Uterus (tissue), 4 donors: ENCODE data around the gene PRKCE. TPM values are rescaled to one million over a fixed set of nuclear protein-coding genes. Genes with fewer than 3 reads are reported as not detected.
"Not testable (repeated sequence)": the region's sequence is repeated elsewhere in the genome, so short reads cannot be mapped to it uniquely, and the experiment has no call there.

ENCODE experiments used
- DNase-seq, 2 donors: peaks; one replicate each; pipeline ENCODE4 v3.0.0-alpha.2; 2019 to 2020
- H3K27ac ChIP-seq, 2 donors: fragments of 200-600 bp; sonication (generic); 1 replicate in 1 of 2; 2 replicates in 1 of 2; pipeline ENCODE4 v1.5.1; 2016 to 2018
- H3K27me3 ChIP-seq, 2 donors: fragments of 200-600 bp; sonication (generic); one replicate each; pipeline ENCODE4 v1.5.1; 2018 to 2019; ENCODE audit warnings: control low read depth in 1 of 2
- H3K36me3 ChIP-seq, 2 donors: fragments of 200-600 bp; sonication (generic); one replicate each; pipeline ENCODE4 v1.5.1; 2019; ENCODE audit warnings: control low read depth in 1 of 2
- H3K4me1 ChIP-seq, 2 donors: fragments of 200-600 bp; sonication (generic); one replicate each; pipeline ENCODE4 v1.5.1; 2018 to 2019; ENCODE audit warnings: control low read depth in 1 of 2
- H3K4me3 ChIP-seq, 2 donors: fragments of 200-600 bp; sonication (generic); 1 replicate in 1 of 2; 2 replicates in 1 of 2; pipeline ENCODE4 v1.5.1; 2018 to 2019; ENCODE audit warnings: mild to moderate bottlenecking in 1 of 2
- H3K9me3 ChIP-seq, 2 donors: fragments of 200-600 bp; sonication (generic); one replicate each; pipeline ENCODE4 v1.5.1; 2019; ENCODE audit warnings: control low read depth in 1 of 2
- POLR2A ChIP-seq, 2 donors: fragments of 450-650 bp; IDR thresholded peaks; one replicate each; pipeline ENCODE4 v1.6.1; 2016; ENCODE audit warnings: antibody characterized with exemption in 2 of 2, mild to moderate bottlenecking in 1 of 2, moderate library complexity in 1 of 2
- intact Hi-C: fragments of 100-400 bp; cut with DNase I; formaldehyde crosslinking; loops from one replicate; pipeline ENCODE4 v1.15.1; 2023; ENCODE audit warnings: low total_unique reads
- total RNA-seq, 4 donors: library from RNA; depleted of rRNA in 3 of 4; stranded (reverse); fragments of >200 nt in 3 of 4; gene quantifications; one replicate each; pipeline versions ENCODE4 v1.1.0 to v1.2.4, GENCODE V29; 2014 to 2023
- TF ChIP-seq, protein P1 (sequence below), 4 experiments: fragments of 200-600 bp in 2 of 4; fragments of 450-650 bp in 2 of 4; sonication (generic) in 2 of 4; IDR thresholded peaks; one replicate each; pipeline ENCODE4 v1.5.1; 2016 to 2019; ENCODE audit warnings: antibody characterized with exemption in 4 of 4, mild to moderate bottlenecking in 2 of 4, moderate library complexity in 1 of 4
- donor health status: DM: yes; HTN: yes; CAD: no.

Gene PRKCE
- total RNA-seq, 4 donors from 2014 or later: 3.8 to 47.6 (median 14.2) TPM

DNA sequence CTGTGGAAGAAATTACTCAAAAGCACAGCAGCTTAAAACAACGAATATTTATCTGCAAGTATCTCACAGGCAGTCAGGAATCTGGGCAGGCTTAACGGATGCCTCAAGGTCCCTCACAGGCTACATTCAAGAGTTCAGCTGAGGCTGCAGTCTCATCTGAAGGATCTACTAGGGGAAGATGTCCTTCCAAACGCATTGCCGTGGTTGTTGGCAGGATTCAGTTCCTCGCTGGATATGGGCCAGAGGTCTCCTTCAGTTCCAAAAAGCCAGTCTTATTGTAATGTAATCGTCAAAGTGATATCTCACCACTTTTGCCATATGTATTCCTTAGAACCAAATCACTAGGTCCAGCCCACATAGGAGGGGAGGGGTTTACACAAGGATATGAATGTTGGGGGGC, 547.5 kb downstream of the PRKCE start:
- no peak for DNase-seq
- Histone ChIP-seq H3K4me3 (no peak overlapping the region), H3K9me3 (no peaks in the 10 kb centered on the region), H3K36me3 (no peaks in the 10 kb centered on the region), H3K4me1 (no peaks in the 10 kb centered on the region), H3K27me3 (no peaks in the 10 kb centered on the region), H3K27ac (no peak overlapping the region)
- intact Hi-C loops: no loop called here
- TF ChIP-seq, protein P1, sequence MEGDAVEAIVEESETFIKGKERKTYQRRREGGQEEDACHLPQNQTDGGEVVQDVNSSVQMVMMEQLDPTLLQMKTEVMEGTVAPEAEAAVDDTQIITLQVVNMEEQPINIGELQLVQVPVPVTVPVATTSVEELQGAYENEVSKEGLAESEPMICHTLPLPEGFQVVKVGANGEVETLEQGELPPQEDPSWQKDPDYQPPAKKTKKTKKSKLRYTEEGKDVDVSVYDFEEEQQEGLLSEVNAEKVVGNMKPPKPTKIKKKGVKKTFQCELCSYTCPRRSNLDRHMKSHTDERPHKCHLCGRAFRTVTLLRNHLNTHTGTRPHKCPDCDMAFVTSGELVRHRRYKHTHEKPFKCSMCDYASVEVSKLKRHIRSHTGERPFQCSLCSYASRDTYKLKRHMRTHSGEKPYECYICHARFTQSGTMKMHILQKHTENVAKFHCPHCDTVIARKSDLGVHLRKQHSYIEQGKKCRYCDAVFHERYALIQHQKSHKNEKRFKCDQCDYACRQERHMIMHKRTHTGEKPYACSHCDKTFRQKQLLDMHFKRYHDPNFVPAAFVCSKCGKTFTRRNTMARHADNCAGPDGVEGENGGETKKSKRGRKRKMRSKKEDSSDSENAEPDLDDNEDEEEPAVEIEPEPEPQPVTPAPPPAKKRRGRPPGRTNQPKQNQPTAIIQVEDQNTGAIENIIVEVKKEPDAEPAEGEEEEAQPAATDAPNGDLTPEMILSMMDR (IDR thresholded peaks at IDR 0.05): no peak

DNA sequence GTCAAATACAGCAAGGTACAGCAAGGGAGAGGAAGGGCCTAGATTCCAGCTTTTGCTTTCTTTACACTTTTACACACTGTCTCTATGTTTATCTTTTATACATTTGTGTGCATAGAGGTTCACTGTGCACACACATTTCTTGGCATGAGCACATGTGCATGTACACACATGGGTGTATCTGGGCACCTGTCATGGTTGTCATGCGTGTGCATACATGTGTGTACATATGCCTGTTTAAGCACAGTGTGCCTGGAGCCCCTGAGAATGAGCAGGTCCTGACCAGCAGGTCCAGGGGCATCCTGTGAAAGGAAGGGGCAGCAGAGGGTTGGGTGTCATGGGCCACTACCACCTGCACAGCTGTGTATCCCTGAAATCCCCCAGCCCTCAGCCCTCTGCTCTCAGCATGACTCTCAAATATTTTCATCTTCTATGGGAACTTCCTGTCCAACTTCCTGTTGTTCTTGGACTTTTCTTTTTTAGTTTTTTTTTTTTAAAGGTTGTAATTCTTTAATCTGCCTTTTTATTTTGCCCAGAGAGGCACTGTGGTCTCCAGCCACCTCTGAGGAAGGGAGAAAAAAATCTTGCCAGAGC, 548.7 kb downstream of the PRKCE start:
- Histone ChIP-seq H3K4me1 (no peaks in the 10 kb centered on the region), H3K27ac (peak overlapping the region in 1 of 2 donors; percentile 21), H3K4me3 (no peak overlapping the region), H3K36me3 (no peaks in the 10 kb centered on the region), H3K9me3 (no peaks in the 10 kb centered on the region), H3K27me3 (no peaks in the 10 kb centered on the region)
- TF ChIP-seq, protein P1 (IDR thresholded peaks at IDR 0.05): no peak
- TF ChIP-seq POLR2A (IDR thresholded peaks at IDR 0.05): no peak
- intact Hi-C loops: no loop called here
- DNase-seq: no peak

DNA sequence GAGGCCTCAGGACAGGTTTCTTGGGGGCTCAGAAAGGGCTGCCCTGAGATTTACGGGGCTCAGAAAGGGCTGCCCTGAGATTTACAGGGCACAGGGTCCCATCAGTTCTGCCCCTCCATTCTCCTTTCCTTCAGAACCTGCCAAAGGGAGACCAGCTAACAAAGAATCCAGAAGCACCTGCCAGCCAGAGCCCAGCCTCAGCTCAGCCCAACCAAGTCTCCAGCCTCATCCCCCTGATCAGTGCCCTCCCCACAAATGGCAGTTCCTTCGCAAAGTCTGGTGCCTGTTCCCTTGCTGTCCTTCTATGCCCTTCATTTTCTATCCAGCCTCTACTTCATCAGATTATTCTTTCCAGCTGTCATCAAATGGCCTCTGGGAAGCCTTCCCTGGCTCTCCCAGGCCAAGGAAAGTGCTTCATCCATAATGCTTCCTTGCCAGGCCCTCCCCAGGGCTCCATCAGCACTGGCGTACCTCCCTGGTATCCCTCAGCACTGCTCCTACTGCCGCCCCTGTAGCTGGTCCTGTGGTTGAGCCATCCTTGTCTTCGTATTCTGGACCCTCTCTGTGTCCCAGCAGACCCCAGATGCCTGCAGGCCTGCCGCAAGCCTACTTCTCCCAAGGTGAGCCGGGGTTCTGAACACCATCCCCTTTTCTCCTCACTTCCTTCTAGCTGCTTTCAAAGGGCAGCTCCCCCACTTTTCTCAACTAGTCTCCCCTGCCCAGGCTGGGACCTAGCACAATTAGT, 549.6 kb downstream of the PRKCE start:
- Histone ChIP-seq H3K27ac (peak overlapping the region in 1 of 2 donors; percentile 21), H3K27me3 (no peaks in the 10 kb centered on the region), H3K4me3 (no peak overlapping the region), H3K36me3 (no peaks in the 10 kb centered on the region), H3K9me3 (no peaks in the 10 kb centered on the region), H3K4me1 (no peaks in the 10 kb centered on the region)
- intact Hi-C loops: no loop called here
- TF ChIP-seq, protein P1 (IDR thresholded peaks at IDR 0.05): no peak
- no peak for DNase-seq

DNA sequence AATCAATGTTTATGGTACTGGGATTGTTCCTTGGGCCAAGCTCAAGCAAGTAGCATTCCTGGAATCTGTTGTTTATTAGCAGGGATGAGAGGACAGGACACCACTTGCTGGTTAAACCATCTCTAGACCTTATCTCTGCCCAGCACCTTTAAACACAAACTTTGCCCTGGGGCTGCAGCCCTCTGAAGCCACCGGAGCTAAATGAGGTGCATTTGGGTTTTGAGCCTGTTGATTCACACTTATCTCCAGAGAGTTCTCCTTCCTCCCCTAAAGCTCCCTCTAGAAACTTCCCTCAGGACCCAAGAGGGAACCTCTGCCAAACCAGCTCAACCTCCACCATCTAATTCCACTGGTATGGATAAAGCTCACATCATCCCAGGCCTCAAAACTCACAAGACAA, 551.0 kb downstream of the PRKCE start:
- no peak for DNase-seq
- no peaks in the 10 kb centered on the region for H3K36me3 ChIP-seq
- no peaks in the 10 kb centered on the region for H3K9me3 ChIP-seq
- no peak overlapping the region for H3K27ac ChIP-seq
- no peaks in the 10 kb centered on the region for H3K27me3 ChIP-seq
- no peak for TF ChIP-seq POLR2A (IDR thresholded peaks at IDR 0.05)
- TF ChIP-seq, protein P1 (IDR thresholded peaks at IDR 0.05): no peak
- intact Hi-C loops: no loop called here
- no peak overlapping the region for H3K4me3 ChIP-seq
- H3K4me1 ChIP-seq: no peaks in the 10 kb centered on the region

DNA sequence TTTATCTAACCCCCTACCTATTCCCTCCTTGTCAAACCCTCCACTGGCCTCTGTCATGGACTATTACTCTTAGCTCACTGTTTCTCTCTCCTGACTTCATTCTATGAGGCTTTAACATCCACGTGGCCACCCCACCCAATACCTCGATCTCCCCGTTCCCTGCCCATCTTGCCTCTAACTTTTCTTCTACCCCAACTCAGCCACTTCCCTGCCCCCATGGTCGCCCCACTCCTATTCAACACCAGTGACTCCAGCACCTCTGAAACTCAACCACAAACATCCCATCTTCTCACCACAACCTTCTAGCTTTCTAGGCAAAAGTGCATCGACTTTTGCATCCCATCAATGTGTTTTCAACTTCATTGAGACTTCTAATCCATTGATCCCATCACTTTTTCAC, 551.5 kb downstream of the PRKCE start:
- H3K4me1 ChIP-seq: no peaks in the 10 kb centered on the region
- no peaks in the 10 kb centered on the region for H3K9me3 ChIP-seq
- no peak overlapping the region for H3K27ac ChIP-seq
- DNase-seq: no peak
- intact Hi-C loops: no loop called here
- H3K4me3 ChIP-seq: no peak overlapping the region
- H3K27me3 ChIP-seq: no peaks in the 10 kb centered on the region
- no peak for TF ChIP-seq POLR2A (IDR thresholded peaks at IDR 0.05)
- TF ChIP-seq, protein P1 (IDR thresholded peaks at IDR 0.05): no peak
- no peaks in the 10 kb centered on the region for H3K36me3 ChIP-seq

DNA sequence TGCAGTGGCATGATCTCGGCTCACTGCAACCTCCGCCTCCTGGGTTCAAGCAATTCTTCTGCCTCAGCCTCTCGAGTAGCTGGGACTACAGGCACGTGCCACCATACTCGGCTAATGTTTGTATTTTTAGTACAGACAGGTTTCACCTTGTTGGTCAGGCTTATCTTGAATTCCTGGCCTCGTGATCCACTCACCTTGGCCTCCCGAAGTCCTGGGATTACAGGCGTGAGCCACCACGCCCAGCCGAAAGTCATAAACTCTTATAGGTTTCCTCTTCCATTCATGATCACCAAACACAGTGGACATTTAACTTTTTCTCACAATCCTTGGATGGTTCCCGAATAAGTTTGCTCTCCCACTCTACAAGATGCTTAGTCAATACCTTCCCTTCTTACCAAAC, 552.2 kb downstream of the PRKCE start:
- H3K27me3 ChIP-seq, H3K27ac ChIP-seq, DNase-seq, intact Hi-C loops, H3K36me3 ChIP-seq, H3K4me1 ChIP-seq, H3K4me3 ChIP-seq, H3K9me3 ChIP-seq: not testable (repeated sequence)
